HG03354 (cell line): Measurements from ENCODE around the gene PLCB1.
"Not testable (repeated sequence)": the region's sequence is repeated elsewhere in the genome, so short reads cannot be mapped to it uniquely, and the experiment has no call there.

Experiments used
- ATAC-seq: cut with Tn5 transposase; IDR thresholded peaks from one replicate; pipeline ENCODE4 v1.9.1; 2021; ENCODE audit warnings: mild to moderate bottlenecking; ENCODE audit not compliant: unreplicated experiment, poor library complexity, severe bottlenecking

Gene PLCB1

DNA sequence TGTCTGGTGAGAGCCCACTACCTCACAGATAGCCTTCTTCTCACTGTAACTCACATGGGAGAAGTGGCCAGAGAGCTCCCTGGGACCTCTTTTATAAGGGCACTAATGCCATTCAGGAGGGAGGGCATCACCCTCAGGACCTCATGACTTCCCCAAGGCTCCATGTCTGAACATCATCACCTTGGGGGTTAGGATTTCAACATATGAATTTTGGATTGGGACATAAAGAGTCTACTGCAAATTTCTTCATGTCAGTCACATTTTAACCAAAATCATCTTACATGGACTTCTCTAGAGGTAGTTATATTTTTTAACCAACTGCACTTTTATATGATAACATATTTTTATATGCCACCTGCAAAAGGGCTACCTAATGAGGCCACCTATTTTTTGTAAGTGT lies 324.7 kb downstream of the PLCB1 start:
- no peak for ATAC-seq

DNA sequence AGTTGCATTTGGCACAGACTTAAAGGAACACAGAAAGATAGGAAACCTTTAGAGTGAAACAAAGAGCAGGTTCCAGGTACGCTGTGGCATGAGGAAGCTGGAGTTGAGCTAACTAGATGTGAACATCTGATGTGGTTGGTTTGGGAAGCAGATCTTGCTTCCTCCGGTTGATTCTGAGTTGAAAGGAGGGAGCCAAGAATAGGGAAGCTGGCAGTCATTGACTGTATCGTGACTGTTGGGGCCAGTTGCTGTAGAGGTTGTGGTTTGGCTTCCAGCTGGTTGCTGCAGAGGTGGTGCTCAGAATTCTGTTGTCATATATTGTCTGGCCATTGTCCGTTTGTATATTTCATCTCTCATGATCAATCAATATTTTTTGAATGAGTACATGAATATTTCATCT lies 325.9 kb downstream of the PLCB1 start:
- ATAC-seq: no peak

DNA sequence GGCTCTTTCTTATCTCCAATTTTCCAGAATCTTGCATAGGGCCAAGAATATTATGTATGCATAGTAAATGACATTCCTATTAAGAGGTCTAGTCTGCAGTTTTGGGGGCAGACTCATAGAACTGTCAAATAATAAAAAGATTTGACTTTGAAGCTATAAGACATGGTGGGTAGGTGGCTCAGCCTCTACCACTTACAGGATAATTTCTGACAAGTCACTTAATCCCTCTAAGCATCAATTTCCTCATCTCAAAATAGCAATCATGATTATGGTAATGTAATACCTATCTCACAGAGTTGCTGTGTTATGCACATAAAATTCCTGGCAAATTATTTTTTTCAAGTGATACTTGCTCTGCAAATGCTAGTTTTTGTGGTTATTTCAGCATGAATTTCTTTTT lies 329.1 kb downstream of the PLCB1 start:
- ATAC-seq: no peak

DNA sequence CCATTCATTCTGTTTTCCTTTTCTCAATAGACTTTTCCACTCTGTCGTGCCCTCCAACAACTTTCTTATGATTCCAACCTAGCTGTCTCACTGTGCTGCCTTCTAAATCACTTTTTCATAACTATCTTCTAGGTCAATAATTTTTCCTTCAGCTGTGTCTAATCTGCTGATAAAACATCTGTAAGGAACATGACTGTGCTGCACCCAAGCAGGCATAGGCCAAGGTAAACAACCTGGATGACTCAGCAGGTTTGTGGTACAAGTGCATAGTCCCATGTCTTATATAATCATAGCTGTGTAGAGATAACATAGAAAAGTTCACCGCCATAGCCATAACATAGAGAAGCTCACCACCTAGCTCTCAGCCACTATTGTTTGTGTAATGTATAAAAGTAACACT lies 332.3 kb downstream of the PLCB1 start:
- no peak for ATAC-seq

DNA sequence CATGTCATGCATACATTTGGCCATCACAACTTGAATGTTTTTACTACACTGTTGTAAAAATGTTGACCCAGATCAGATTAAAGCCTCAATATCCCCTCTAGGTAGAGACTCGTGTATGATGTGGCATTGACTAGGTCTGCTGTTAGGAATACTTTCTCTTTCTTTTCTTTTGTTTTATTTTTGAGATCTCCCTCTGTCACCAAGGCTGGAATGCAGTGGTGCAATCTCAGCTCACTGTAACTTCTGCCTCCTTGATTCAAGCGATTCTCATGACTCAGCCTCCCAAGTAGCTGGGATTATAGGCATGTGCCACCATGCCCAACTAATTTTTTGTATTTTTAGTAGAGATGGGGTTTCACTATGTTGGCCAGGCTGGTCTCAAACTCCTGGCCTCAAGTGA lies 334.7 kb downstream of the PLCB1 start:
- ATAC-seq: not testable (repeated sequence)

DNA sequence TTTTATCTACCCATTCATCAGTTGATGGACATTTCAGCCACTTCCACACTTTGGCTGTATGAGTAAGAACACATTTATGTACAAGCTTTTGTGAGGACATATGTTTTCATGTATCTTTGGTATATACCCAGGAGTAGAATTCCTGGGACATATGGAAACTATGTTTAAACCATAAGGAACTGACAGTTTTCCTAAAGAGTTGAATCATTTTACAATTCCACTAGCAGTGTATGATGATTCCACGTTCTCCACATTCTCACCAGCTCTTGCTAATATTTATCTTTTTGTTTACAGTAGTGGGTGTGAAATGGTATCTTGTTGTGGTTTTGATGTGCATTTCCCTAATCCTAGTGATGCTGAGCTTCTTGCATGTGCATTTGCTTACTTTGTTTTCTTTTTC lies 338.1 kb downstream of the PLCB1 start:
- ATAC-seq: no peak

DNA sequence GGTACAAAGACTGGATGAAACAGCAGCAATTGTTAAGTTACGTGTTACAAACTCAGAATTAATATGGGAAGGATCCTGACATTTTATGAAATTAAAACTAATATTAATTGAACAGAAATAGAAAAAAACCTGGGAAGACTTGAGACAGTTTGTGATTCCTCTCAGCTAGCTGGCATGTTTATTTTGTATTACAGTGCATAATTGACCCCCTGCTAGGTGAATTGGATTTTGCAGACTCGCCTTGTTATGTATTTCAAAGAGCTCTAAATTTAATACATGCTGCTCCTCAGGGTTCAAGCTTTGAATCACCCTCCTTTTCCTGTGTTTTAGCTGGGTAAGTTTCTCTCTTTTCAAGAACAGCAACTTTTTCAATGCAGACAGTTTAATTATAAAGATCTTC lies 339.4 kb downstream of the PLCB1 start:
- no peak for ATAC-seq

DNA sequence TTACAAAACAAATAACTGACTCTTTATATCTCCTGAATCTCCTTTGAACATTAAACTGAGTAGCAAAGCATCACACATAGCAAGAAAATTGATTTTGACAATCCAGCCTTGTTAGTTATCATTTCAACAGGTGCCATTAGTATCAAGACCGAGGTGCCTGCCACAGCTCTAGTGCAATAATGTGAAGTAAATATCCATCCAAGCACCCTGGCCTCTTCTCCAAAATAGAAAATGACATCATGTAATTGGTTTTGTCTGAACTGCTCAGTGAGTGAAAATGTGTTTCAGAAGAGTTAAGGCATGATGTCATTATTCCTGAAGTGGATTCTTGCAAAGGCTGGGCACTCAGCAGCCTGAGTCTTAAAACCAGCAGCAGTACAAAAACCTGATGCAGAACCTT lies 341.4 kb downstream of the PLCB1 start:
- no peak for ATAC-seq

DNA sequence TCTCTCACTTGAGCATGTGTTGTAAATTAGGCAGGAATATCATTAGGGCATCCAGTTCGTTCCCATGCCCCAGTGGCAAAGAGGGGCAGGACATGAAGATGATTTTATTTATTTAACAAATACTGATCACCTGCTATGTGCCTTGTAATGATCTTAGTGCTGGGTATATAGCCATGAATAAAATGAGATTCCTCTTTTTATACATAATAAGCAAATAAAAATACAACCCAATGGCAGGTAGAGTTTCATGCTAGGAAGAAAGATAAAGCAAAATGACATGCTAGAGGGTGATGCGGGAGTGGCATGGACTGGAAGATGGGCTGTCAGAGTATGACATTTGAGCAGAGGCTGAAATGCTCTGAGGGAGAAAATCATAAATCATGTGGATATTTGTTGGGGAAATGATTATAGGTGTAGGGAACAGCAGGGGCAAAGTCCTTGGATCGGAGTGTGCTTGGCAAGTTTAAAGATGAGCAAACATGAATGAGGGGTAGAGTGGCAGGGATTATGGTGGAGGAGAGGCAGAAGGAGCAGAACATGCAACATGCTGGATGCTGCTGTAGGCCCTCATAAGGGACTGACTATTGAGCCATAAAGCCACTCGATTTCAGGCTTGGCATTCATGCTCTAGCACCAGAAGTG lies 342.1 kb downstream of the PLCB1 start:
- no peak for ATAC-seq

DNA sequence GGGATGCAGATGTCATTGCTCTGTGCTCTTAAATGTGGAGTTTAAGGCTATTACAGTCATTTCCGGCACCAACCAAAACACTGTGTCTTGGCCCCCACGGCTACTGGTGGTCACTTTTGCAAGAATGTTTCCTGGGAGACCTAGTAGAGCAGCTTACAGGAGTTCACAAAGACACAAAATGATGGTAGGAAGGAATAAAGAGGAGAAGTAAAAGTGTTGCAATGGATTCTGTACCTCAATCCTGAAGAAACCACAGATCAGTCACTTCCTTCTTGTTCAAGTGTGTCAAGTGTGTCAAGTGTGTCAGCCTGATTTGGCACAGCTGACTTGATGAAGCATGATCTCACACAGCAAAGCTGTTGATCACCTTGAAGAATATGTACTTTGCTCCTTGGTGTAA lies 344.0 kb downstream of the PLCB1 start:
- ATAC-seq: no peak

DNA sequence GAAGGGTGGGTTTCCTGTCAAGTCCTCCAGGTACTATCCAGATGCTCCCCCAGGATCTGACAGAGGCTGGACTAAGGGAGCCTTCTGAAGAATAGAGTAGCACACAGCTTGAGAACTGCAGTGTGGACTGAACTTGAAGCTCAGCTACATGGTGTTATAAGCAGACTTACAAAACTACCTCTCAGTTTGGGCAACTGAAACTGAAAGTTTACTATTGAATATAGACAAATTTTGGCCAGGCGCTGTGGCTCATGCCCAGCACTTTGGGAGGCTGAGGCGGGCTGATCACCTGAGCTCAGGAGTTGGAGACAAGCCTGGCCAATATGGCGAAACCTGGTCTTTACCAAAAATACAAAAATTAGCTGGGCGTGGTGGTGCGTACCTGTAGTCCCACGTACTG lies 348.5 kb downstream of the PLCB1 start:
- no peak for ATAC-seq

DNA sequence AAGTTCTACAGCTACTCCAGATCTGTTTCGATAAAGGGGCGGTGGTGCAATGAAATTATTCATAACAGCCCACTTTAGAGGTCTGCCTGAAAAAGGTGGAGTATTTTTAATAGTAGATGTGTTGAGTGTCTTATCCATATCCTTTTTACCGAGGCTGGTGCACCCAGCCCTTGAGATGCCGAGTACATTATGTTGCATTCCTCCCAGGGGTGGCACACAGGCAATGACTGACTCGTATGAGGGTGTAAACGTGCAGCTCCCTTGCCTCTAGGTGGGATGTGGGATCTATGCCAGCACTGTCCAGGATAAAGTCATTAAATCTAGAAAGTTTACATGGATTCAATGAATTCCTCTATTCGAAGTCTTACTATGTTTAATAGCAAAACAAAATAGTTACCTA lies 355.6 kb downstream of the PLCB1 start:
- ATAC-seq: no peak

DNA sequence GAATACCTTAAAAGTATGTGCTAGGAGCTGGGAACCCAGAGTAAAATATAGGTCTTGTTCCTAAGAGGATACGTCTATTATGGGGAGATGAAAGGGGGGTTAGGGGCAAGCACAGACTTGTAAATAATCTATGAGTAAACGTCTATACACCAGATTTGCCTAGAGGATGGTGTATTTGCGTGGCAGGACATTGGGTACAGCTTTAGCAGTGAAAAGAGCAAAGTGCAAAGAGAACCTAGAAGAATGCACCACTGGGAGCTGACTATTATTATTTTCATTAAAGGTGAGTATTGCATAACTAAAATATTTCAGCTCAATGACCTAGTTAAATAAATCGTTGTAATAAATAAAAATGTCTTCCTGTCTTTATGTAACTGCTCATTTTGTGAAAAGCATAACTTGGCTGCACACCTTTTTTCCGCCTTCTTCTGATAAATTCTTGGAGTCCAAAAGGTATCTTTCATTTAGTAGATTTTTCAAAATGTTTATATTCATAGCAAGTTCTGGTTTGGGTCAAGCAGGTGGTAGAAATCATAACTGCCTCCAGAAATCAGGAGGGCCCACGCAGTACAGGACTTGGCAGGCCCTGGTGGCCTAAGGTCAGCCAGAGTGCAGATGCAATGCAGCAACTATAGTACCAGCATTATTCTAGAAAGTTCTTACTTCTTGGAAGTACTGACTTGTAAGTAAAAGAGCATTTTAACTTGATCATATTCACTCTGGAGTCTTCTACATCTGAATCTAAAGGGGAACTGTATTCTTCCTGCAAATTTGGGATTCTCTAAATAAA lies 357.2 kb downstream of the PLCB1 start:
- no peak for ATAC-seq

DNA sequence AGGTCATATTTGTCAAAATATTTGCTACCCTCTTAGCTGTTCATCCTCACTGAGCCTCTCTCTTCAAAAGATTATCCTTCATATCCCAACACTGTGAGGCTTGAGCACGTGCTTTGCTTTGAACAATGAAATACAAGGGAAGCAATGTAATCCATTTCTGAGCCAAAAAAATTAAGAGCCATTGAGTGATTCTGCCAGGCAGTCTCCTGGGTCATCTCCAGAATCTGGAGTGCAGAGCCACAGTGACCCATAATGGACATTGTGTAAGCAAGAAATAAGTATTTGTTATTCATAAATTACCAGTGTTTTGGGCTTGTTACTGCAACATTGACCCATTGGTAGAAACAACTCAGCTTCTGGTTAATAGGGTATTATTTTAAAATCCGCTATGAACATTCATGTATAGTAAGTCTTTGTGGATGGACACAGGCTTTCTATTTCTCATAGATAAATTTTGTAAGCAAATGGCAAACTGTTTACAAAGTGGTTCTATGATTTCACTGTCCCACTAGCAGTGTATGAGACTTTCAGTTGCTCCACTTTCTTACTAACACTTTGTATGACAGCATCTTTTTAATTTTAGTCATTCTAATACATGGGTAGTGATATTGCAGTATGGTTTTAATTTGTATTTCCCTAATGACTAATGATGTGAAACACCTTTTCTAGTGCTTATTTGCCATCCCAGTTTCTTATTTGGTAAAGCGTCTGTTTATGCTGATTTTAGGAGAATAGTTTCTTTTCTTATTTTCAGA lies 358.2 kb downstream of the PLCB1 start:
- ATAC-seq: no peak

DNA sequence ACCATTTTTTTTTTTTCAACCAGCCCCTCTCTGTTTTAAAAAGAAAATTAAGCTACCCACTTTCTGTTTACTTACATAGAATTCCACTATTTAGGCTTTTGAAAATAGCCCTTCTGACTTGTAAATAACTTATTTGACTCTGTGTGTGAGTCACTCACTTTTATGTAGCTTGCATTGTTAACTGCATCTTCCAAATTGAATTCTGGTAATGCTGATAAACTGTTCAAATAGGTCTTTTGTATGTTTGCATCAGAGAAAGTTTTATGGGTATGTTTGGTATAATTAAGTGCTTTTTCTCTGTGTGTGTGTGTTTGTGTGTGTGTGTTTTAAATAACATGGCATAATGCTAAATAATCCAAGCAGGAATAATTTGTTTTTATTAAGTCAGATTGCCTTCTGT lies 360.1 kb downstream of the PLCB1 start:
- ATAC-seq: no peak

DNA sequence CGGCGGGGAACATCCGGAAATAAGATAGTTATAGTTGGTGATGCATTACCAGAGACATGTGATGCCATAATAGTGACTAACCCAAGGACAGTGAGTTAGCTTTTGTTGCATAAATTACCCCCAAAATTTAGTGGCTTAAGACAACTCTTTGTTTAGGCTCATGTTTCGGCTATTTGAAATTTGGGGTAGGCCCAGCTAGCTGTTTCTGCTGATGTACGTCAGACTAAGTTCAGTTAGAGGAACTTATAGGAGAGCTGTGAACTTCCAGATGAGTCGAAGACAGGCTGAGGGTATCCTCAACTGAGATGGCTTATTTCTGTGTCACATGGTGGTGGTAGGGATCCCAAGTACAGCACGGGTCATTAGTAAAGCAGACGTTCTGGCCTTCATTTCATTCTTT lies 366.5 kb downstream of the PLCB1 start:
- no peak for ATAC-seq

DNA sequence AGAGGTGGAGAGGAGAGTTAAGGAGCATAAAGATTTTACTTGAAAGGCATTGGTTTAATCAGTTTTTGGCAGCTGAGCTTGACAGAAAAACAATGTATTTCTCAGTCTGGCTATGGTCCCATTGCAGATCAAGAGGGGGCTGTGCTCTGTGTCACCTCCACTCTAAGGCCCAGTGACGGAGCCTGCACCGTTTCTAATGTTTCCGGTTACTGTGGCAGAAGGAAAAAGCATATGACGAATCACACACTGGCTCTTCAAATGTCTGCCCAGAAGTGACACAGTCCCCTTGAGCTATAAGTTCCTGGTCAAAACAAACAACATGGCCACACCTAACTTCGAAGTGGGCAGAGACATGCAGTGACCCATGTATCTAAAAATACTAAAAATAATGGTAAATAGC lies 372.0 kb downstream of the PLCB1 start:
- ATAC-seq: no peak

DNA sequence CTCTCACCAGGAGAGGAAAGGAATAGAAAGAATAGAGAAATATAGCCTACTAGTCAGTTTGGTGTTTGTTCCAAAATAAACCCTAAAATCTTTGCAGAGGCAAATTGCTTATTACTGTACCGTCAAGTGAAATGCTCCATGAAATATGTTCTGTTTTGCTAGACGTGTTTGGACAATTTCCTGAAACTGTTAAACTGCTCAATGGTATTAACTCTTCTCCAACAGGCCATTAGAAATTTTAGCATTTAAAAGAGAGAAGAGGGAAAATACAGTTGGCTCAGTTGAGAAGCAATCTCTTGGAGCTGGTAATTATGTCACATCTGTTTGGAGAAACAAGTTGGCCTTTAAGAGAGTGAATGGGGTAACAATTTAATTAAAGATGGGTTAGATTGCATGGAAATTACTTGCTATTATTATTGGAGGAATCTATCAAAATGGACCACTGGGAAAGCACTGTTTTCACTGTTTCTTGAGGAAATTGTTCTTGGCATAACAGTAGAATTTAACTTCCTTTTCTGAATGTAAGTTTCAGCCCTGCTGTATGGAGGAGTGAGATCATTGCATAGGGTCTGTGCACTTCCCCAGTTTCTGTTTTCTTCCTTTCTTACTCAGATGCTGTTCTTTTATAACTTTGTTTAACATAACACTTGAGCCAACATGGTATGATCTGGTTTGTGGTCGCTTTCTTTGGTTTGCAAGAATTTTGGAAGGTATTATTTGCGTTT lies 373.6 kb downstream of the PLCB1 start:
- ATAC-seq: no peak

DNA sequence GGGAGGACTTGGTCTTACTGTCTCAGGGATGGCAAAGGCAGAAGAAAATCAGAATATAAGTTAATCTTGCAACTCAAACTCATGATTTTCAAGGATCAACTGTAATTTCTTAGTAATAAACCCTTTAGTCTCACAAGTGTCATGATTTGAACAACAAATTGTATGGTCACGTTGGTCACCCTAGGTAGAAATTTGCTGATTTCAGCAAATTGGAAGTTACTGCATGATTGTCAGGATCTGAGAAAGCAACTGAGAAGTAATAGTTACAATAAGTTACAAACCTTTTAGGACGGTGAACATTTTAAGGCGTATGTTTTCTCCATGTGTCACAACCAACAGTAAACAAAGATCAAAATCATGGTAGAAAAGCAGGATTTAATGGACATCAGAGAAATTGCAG lies 375.2 kb downstream of the PLCB1 start:
- no peak for ATAC-seq

DNA sequence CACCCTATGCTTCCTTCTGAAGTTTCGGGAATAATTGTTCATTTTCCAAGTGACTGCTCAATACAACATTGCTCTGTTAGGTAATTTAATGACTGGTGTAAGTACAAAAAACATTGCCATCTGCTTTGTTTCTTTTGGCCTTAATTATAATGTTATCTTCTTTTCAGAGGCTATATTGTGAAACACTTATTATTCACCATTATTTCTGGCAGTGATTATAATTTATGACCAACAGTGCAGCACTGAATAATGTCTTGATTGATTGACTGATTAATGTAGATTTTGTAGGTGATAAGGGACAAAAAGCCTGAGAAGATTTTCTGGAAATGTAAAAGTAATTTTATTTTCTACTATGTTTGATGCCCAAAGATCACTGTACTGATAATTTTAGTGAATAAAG lies 377.7 kb downstream of the PLCB1 start:
- no peak for ATAC-seq
